HG03378 (cell line): Measurements from ENCODE around the gene NFKBIB.
"Not testable (repeated sequence)": the region's sequence is repeated elsewhere in the genome, so short reads cannot be mapped to it uniquely, and the experiment has no call there.

Experiments used
- ATAC-seq: cut with Tn5 transposase; IDR thresholded peaks from one replicate; pipeline ENCODE4 v1.9.1; 2021; ENCODE audit warnings: mild to moderate bottlenecking, moderate library complexity; ENCODE audit not compliant: unreplicated experiment

Gene NFKBIB, protein sequence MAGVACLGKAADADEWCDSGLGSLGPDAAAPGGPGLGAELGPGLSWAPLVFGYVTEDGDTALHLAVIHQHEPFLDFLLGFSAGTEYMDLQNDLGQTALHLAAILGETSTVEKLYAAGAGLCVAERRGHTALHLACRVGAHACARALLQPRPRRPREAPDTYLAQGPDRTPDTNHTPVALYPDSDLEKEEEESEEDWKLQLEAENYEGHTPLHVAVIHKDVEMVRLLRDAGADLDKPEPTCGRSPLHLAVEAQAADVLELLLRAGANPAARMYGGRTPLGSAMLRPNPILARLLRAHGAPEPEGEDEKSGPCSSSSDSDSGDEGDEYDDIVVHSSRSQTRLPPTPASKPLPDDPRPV

DNA sequence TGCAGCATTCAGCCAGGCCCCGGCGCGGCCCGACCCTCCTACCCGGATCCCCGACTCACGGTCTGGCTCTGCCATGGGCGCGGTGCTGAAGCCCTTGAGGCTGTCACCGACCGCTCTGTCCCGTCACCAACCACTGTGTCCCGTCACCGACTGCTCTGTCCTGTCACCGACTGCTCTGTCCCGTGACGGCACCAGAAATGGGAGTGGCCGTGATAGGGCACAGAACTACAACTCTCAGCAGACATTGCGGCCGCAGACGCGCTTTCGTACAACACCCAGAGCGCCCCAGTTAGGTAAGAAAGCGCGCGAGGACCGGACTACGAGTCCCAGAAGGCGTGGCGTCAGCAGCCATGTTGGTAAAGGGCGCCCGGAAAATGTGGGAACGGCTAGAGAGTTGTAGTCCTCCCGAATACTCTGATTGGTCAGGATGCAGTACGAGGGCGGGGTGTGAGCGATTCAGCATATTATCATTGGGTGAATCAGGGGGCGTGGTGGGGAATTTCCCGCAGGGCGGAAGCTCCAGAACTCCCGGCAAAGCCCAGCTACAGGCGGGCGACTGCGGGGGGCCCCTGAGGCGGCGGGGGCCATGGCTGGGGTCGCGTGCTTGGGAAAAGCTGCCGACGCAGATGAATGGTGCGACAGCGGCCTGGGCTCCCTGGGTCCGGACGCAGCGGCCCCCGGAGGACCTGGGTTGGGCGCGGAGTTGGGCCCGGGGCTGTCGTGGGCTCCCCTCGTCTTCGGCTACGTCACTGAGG, at the start of gene NFKBIB, which contains the start of gene SIRT2:
NFKBIB (plus strand) TSS at position 523 of the 755 bp plus-strand sequence; CDS start at position 587, 64 bp downstream.
SIRT2 (minus strand) TSS at position 172 of the 755 bp plus-strand sequence; CDS start at position 75, 97 bp downstream.
- peak; percentile 92 for ATAC-seq

DNA sequence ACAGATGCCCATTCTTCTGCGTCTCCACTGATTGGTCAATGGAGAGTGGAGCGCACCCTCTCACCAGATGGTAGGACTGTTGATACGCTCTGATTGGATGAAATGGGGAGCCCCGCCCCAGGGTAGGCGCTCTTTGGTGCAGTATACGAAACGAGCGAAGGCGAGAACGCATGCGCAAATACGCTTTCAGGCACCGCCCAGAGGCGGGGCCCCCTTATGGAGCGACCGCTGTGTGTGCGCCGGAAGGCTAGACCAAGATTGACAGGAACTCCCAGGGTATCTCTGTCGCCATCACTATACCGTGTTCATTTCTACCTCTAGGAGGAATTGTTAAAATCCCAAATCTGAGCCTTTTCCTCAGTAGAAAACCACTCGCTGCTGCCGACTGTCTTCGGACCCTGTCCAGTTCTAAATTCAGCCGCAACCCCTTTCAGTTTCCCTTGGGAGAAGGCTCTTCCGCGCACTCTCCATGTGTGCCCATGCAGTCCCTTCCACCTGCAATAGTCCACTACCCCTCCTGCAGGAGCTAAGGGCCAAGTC, 49.3 kb upstream of the NFKBIB start:
- peak; percentile 77 for ATAC-seq

DNA sequence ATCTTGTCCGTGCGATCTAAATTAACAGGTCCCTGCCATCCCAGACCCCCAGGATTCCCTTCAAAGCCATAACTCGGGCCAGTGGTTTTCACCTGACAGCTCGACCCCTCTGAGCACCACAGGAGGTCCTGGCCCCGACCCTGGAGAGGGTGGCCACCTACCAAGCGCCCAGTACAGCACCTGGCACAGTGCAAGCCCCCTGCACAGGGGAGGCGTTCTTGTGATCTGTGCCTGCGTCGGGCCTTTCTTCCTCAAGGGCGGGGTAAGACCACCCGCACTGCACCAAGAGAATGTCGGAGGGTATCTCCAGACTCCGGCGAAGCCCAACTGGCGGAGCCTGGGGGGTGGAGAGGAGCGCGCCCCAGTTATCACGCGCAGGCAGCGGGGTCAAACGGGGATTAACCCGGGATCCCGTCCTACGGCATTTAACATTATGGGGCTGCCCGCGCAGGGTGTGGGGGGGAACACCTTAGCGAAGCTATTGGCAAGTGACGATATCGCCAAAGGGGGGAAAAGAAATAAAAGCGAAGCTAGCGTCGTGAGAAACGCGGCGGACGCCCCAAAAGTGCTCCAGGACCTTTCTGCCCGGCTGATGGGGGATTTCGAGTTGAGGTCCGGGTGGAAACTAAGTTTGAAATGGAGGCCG, 48.7 kb upstream of the NFKBIB start:
- no peak for ATAC-seq

DNA sequence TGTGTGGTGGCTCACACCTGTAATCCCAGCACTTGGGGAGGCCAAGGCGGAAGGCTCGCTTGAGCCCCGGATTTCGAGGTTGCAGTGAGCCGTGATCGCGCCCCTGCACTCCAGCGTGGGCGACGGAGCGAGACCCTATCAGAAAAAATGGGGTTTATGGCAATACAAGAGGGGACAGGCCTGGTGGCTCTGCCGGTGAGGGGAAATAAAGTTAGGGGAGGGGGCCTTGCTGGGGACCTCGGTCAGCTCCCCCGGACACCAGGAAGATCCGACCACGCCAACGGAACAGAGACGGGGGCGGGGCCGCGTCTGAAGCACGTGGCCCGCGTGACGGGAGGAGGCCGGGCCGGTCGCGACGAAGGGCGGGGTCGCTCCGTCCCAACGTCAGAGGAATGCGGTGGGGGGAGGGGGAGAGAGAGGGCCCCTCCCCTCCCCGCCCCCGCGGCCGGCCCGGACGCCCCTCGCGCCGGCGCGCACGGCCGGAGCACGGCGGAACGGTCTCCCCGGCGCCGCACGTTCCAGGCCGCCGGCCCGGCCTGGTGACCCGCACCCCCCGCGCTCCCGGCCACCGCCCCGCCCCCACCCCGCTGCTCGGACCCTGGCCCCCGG, 48.0 kb upstream of the NFKBIB start:
- ATAC-seq, result no peak

DNA sequence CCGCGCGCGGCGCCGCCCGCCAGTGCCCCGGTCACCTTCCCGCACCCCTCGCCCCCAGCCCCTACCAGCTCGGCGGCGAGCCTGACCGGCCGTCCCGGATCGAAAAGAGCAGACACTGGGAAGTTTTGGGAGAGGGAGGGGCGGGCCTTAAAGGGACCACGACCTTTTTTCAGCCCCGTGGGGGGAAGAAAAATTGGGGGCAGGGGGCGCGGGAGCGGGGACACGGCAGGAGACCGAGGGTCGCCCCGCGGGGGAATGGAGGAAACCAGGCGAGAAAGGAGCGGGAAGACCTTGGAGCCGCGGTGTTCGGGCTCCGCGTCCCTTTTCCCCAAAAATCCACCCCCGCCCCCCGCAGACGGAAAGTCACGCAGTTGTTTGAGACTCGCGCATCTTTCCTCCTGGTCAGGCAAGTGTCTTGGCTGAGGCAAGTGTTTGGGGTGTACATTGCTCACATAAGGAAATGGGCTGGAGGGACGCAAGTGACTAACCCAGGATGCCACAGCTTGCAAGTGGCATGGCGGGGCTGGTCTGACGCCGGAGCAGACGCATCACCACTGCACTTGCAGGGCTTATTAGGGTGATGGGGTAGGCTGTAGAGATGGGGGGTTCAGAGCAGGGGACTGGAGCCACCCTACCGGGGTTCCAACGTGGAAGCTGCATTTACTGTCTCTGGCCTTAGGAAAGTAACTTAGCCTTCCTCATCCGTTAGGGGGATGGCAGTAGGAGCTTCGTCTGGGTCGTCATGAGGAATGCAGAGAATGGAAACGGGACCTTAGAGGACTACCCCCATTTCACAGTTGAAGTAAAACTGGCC, 47.3 kb upstream of the NFKBIB start:
- ATAC-seq, result no peak

DNA sequence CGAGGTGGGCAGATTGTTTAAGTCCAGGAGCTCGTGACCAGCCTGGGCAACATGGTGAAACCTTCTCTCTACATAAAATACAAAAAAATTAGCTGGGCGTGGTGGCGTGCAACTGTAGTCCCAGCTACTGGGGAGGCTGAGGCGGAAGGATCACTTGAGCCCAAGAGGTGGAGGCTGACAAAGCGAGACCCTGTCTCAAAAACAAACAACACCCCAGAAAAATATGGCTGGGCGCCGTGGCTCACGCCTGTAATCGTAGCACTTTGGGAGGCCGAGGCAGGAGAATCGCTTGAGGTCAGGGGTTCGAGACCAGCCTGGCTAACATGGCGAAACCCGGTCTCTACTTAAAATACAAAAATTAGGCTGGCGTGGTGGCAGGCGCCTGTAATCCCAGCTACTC, 46.6 kb upstream of the NFKBIB start:
- no peak for ATAC-seq

DNA sequence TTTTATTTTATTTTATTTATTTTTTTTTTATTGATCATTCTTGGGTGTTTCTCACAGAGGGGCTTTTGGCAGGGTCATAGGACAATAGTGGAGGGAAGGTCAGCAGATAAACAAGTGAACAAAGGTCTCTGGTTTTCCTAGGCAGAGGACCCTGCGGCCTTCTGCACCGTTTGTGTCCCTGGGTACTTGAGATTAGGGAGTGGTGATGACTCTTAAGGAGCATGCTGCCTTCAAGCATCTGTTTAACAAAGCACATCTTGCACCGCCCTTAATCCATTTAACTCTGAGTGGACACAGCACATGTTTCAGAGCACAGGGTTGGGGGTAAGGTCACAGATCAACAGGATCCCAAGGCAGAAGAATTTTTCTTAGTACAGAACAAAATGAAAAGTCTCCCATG, 44.8 kb upstream of the NFKBIB start:
- ATAC-seq, result not testable (repeated sequence)

DNA sequence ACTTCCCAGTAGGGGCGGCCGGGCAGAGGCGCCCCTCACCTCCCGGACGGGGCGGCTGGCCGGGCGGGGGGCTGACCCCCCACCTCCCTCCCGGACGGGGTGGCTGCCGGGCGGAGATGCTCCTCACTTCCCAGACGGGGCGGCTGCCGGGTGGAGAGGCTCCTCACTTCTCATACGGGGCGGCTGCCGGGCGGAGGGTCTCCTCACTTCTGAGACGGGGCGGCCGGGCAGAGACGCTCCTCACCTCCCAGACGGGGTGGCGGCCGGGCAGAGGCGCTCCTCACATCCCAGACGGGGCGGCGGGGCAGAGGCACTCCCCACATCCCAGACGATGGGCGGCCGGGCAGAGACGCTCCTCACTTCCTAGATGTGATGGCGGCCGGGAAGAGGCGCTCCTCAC, 44.0 kb upstream of the NFKBIB start:
- not testable (repeated sequence) for ATAC-seq

DNA sequence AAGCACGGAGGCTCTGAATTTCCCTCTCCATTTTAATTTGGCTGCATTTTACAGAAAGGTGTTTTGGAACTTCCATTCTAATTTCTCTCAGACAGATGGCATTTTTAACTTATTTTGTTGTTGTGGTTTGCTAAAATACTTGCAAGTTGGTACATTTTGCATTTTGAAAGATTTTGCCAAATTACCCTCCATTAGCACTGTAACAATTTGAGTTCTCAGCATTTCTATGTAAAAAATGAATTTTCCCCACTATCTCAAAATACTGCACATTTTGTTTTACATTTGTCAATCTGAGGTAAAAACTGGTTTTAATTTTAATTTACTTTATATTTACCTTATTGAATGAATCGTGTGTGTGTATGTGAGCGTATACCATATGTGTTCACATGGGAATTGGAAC, 43.0 kb upstream of the NFKBIB start:
- no peak for ATAC-seq

DNA sequence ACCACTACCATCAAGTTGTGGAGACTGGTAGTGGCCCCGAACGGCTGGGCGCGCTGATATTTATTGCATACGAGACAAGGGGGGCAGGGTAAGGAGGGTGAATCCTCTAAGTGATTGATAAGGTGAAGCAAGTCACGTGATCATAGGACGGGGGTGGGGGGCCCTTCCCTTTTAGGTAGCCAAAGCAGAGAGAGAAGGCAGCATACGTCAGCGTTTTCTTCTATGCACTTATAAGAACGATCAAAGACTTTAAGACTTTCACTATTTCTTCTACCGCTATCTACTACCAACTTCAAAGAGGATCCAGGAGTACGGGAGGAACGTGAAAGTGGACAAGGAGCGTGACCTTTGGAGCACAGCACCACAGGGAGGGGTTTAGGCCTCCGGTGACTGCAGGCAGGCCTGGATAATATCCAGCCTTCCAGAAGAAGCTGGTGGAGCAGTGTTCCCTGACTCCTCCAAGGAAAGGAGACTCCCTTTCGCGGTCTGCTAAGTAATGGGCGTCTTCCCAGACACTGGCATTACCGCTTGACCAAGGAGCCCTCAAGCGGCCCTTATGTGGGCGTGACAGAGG, 40.1 kb upstream of the NFKBIB start:
- not testable (repeated sequence) for ATAC-seq

DNA sequence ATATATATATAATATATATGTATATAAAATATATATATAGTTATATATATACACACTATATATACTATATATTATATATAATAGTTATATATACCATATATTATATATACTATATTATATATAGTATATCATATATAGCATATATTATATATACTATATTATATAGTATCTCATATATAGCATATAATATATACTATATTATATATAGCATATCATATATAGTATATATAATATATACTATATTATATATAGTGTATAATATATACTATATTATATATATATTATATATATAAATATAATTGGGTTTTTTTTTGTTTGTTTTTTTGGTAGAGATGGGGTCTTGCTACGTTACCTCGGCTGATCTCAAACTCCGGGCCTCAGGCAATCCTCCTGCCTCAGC, 38.4 kb upstream of the NFKBIB start:
- no peak for ATAC-seq

DNA sequence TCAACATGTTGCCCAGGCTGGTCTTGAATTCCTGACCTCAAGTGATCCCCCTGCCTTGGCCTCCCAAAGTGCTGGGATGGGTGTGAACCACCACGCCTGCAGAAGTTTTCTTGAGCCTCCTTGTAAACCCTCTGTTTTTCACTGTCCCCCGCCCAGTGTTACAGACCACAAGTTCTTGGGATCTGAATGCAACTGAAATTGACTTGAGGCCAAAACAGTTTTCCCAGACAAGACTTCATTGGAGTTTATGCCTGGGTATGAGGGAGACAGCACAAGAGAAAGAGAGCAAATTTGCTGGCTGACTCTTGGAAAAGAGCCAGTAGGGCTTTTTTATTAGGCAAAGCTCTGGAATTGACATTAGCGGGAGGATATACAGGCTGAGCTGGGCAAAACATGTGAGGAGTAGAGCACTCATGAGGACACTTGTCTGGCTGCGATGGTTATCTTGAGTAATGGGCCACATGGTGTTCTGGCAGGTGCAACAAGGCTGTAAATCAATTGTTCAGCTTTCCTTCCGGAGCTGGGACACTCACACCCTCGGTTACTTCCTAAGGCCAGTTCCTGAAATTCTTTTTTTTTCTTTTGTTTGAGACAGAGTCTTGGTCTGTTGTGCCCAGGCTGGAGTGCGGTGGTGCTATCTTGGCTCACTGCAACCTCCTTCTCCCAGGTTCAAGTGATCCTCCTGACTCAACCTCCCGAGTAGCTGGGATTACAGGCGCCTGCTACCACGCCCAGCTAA, 37.3 kb upstream of the NFKBIB start:
- no peak for ATAC-seq

DNA sequence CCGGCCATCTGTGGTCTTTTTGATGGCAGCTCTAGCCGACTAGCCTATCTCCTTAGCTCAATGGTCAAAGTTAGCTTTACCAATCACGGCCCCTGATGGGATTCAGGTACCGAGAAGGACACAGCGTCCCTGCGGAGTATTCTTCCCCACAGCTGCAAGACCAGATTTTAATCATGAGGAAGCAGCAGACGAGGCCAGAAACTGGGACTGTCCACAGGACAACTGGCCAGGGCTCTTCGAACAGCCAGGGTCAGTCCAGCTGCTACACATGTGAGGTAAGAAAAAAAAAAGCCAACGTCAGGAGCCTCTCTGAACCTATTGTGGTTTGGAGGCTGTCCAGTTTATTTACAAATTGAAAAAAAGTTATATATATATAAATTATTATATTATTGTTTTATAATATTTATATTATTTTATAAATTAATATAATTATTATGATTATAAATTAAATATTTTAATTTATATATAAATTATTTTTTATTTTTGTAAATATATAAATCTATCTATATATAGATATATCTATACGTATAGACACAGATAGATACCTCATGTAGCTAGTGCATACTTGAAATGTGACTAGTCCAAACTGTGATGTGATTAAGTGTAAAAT, 32.5 kb upstream of the NFKBIB start:
- no peak for ATAC-seq

DNA sequence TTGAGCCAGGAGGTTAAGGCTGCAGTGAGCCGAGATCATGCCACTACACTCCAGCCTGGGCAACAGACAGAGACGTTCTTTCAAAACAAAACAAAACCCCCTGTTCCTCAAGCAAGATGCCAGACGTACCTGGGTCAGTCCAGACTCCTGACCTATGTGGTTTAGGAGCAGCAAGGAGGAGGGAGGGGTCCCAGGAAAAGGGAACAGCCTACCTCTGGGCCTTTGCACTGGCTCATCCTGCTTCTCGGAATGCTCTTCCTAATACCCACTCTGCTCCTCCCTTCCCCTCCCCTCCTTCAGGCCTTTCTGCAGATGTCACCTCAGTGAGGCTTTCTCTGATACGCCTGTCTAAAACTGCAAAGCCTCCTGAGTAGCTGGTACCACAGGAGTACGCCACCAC, 31.2 kb upstream of the NFKBIB start:
- no peak for ATAC-seq

DNA sequence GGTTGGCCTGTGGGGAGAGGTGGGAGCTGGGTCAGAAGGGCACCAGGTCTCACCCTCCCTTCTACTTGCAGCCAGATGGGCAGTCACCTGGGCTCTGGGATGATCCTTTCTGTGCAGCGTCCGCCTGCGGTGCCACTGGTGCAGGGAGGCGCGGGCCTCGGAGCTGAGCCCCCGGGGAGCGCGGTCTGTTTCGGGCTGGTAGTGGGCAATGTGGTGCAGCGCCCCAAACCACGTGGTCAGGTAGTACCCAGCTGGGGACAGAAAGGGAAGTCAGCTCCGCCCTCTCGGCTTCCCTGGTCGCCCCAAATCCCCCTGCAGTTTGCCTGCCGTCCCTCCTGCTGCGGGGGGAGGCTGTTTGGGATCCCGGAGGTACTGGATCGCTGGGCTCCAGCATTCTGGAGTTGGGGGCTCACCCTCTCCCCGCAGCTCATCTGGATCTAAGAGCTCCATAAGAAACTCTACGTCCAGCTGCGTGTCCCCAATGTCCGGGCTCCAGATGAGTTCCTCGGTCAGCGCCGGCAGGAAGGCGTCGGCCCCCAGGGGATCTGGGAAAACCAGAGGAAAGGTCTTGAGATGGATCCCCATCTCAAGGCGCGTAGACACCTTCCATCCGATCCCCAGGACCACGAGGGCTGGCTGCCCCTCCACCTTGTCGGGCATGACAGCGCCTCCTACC, 30.5 kb upstream of the NFKBIB start:
- ATAC-seq, result no peak

DNA sequence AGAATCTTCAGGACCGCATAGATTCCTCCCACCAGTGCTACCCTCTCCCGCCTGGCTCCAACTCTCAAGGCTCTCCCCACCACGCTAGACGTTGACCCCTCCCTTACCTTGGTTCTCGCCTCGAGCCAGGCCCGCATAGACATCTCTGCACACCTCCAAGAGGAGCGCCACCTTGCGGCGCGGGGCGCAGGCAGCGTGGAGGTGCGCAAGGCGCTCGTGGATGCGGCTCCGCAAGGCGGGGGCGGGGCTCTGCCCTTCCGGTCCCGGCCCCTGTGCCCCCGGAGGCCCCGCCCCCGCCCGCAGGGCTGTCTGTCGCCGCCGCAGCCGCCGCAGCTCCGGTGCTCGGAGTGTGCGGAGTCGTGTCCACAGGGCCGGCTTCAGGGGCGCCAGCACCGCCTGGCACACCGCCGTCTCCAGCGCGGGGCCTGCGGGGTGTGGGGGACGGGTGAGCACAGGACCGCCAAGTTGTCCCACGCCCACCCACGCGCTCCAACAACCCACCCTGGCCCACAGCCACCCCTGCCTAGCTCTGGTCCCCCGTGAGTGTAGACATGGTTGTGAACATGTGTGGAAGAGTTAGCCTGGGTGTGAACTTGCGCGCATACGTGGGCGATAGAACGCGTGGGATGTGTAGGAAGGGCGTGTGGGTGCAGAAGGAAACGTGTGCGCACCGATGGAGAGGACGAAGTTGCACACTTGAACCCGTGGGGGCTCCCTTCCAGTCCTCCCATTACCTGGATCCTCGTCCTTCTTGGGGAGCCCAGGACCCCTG, 29.7 kb upstream of the NFKBIB start:
- peak; percentile 56 for ATAC-seq

DNA sequence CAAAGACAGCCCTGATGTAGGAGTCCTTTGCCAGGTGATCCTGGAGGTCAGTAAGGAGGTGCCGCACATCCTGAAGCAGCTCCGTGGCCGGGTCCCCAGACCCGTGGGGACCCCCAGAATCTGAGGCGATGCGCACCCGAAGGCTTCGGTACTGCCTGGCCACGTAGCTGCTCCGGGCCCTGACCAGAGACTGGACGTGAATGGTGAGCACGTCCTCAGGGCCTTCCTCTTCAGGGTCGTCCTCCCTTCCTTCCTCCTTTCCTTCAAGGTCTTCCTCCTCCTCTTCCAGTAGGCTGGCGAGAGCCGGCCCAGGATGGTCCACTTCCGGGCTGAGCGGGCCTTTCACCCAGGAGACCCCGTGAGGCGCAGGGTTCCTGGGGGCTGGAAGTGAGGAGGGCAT, 29.2 kb upstream of the NFKBIB start:
- ATAC-seq, result no peak
